ENCODE measurements around the gene PAK1. TPM values are rescaled to one million over a fixed set of nuclear protein-coding genes. Genes with fewer than 3 reads are reported as not detected.

Gene PAK1
- total and polyA plus RNA-seq, 10 of the 15 experiments (the other 5 are each of a cell fraction or from before 2014, with no cell fraction given) = 43.8 to 321 (median 110) TPM

GRCh38 chr11:77468527-77468926 is 5.4 kb downstream of the PAK1 start (continued):
- TF ChIP-seq E2F8 (IDR thresholded peaks at IDR 0.05; ENCODE audit: low read depth, partially characterized antibody) (no peak), BHLHE40 (IDR thresholded peaks at IDR 0.05; ENCODE audit: borderline replicate concordance in 1 of 2, low read depth in 2 of 2, low read length in 1 of 2) (no peak)
- TF ChIP-seq, protein P1, sequence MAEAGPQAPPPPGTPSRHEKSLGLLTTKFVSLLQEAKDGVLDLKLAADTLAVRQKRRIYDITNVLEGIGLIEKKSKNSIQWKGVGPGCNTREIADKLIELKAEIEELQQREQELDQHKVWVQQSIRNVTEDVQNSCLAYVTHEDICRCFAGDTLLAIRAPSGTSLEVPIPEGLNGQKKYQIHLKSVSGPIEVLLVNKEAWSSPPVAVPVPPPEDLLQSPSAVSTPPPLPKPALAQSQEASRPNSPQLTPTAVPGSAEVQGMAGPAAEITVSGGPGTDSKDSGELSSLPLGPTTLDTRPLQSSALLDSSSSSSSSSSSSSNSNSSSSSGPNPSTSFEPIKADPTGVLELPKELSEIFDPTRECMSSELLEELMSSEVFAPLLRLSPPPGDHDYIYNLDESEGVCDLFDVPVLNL (IDR thresholded peaks at IDR 0.05; ENCODE audit: low read depth, low read length) = no peak

- ChIA-PET CTCF (interaction anchor here (0.7 to 3.1 kb wide), 6 partner anchors 9 to 281 kb away, joined by 3 to 16 read pairs (median 5); no protein-coding TSS in a partner anchor), SMC1A (ENCODE audit: uncharacterized antibody, unreplicated experiment) (interaction anchor here (0.6 to 8.6 kb wide), 4 partner anchors 17 to 1876 kb away, joined by 3 to 289 read pairs (median 50); no protein-coding TSS in a partner anchor), POLR2A (interaction anchor here (1.0 to 7.3 kb wide), 3 partner anchors 11 to 18 kb away, joined by 3 to 100 read pairs (median 4); no protein-coding TSS in a partner anchor), RAD21 (ENCODE audit: unreplicated experiment) (interaction anchor here (0.7 to 7.2 kb wide), 5 partner anchors 11 to 66 kb away, joined by 3 to 162 read pairs (median 4); no protein-coding TSS in a partner anchor)
- no peaks in the 10 kb centered on the region for H3K9me3 ChIP-seq (replicated peaks; ENCODE audit: control insufficient read depth, insufficient read depth, low read length)
- peak overlapping the region; percentile 11; the same call in 1 of the 2 replicates for H3K4me3 ChIP-seq
- H3K36me3 ChIP-seq (ENCODE audit: control insufficient read depth in 2 of 2, insufficient read depth in 2 of 2, low read length in 1 of 2) = no peaks in the 10 kb centered on the region
- no peak overlapping the region for H2AFZ ChIP-seq (ENCODE audit: control insufficient read depth, low read depth, low read length)
- BruUV-seq (replicated peaks) = no TSS peak
- ATAC-seq (no peak), FAIRE-seq (no peak), DNase-seq (ENCODE audit: low read depth, low spot score) (no peak)
- H3K4me2 ChIP-seq (ENCODE audit: control insufficient read depth, insufficient read depth) = peak overlapping the region; percentile 57; the same call in 1 of the 2 replicates
- H3K27me3 ChIP-seq (replicated peaks in 1 of 2; ENCODE audit: control insufficient read depth in 2 of 2, insufficient read depth in 2 of 2, low read length in 1 of 2) = no peaks in the 10 kb centered on the region
- peaks cover 85% of the 10 kb centered on the region for H3K79me2 ChIP-seq (ENCODE audit: control insufficient read depth, insufficient read depth, low read length)
- H4K20me1 ChIP-seq (ENCODE audit: control insufficient read depth, insufficient read depth) = no peaks in the 10 kb centered on the region
- intact Hi-C loops (cut with micrococcal nuclease; ENCODE audit: unreplicated experiment) (no loop called here), in situ Hi-C loops (cut with MboI) (no loop called here)
- TF ChIP-seq JUNB (IDR thresholded peaks at IDR 0.05) (no peak), SP1 (IDR thresholded peaks at IDR 0.05; ENCODE audit: low read depth, low read length) (no peak)
- H3K9ac ChIP-seq (ENCODE audit: control insufficient read depth, insufficient read depth, low read length) = no peak overlapping the region; the same call in 1 of the 2 replicates
- H3K4me1 ChIP-seq (ENCODE audit: control insufficient read depth, insufficient read depth, low read length) = peaks cover 18% of the 10 kb centered on the region
- WGBS (ENCODE audit: insufficient coverage, insufficient replicate concordance, low lambda C conversion rate, missing lambda C conversion rate) = 76% methylated on average over 2 of the region's 2 CpGs
- H3K27ac ChIP-seq (ENCODE audit: control insufficient read depth, insufficient read depth) = no peak overlapping the region
Measured at GRCh38 chr11:77467993-77468392, 5.9 kb downstream of the PAK1 start.

Measured in GM12878 (cell line).